DOHH2 (cell line): ENCODE measurements around the gene KRTAP10-2.
A peak's percentile ranks its signal among the peaks of the same experiment; 100 is the strongest.

Experiments
- H3F3A ChIP-seq: fragments of 200-600 bp; sonication (generic), shearing (Covaris generic); 2 replicates; pipeline ENCODE4 v1.6.0; 2016; ENCODE audit warnings: antibody characterized with exemption, mild to moderate bottlenecking; ENCODE audit not compliant: control insufficient read depth, insufficient read depth
- H3K27ac ChIP-seq: fragments of 200-600 bp; sonication (generic); 2 replicates; pipeline ENCODE4 v1.5.1; 2014; ENCODE audit warnings: low read depth, mild to moderate bottlenecking, low read length, moderate library complexity
- H3K27me3 ChIP-seq: fragments of 200-600 bp; sonication (generic); 2 replicates; pipeline ENCODE4 v1.6.1; 2014; ENCODE audit warnings: mild to moderate bottlenecking, low read length, mixed read lengths; ENCODE audit not compliant: control insufficient read depth
- H3K36me3 ChIP-seq: fragments of 200-600 bp; sonication (generic); 2 replicates; pipeline ENCODE4 v1.6.1; 2014; ENCODE audit warnings: mild to moderate bottlenecking, low read length, moderate library complexity, mixed read lengths; ENCODE audit not compliant: control insufficient read depth
- H3K4me1 ChIP-seq: fragments of 200-600 bp; sonication (generic); 2 replicates; pipeline ENCODE4 v1.6.1; 2014; ENCODE audit warnings: mild to moderate bottlenecking, low read length, mixed read lengths; ENCODE audit not compliant: control insufficient read depth
- H3K4me2 ChIP-seq: fragments of 200-600 bp; sonication (generic); 2 replicates; pipeline ENCODE4 v1.6.0; 2014; ENCODE audit warnings: mild to moderate bottlenecking, low read length, moderate library complexity
- H3K4me3 ChIP-seq: fragments of 200-600 bp; sonication (generic); 2 replicates; pipeline ENCODE4 v1.5.1; 2014; ENCODE audit warnings: mild to moderate bottlenecking, low read length, mixed read lengths
- H3K79me2 ChIP-seq: fragments of 200-600 bp; sonication (generic); 2 replicates; pipeline ENCODE4 v1.6.1; 2014; ENCODE audit warnings: mild to moderate bottlenecking, low read length, mixed read lengths; ENCODE audit not compliant: control insufficient read depth
- H3K9me2 ChIP-seq: fragments of 200-600 bp; sonication (generic); replicated peaks from 2 replicates; pipeline ENCODE4 v1.6.1; 2014; ENCODE audit warnings: mild to moderate bottlenecking, low read length, mixed read lengths; ENCODE audit not compliant: control insufficient read depth
- H3K9me3 ChIP-seq: fragments of 200-600 bp; sonication (generic); 2 replicates; pipeline ENCODE4 v1.6.1; 2014; ENCODE audit warnings: antibody characterized with exemption, low read length, mixed read lengths; ENCODE audit not compliant: control insufficient read depth, insufficient read depth
- H4K20me1 ChIP-seq: fragments of 200-600 bp; sonication (generic); 2 replicates; pipeline ENCODE4 v1.6.0; 2014; ENCODE audit warnings: low read depth, mild to moderate bottlenecking, antibody characterized with exemption, low read length, moderate library complexity; ENCODE audit not compliant: control insufficient read depth, insufficient read depth
- CTCF ChIP-seq: fragments of 200-600 bp; sonication (generic); IDR thresholded peaks from one replicate; pipeline ENCODE4 v1.5.1; 2014; ENCODE audit warnings: antibody characterized with exemption, mild to moderate bottlenecking, low read depth, low read length; ENCODE audit not compliant: poor library complexity, severe bottlenecking
- EZH2phosphoT487 ChIP-seq: fragments of 200-600 bp; sonication (generic); IDR thresholded peaks from 2 replicates; pipeline ENCODE4 v1.6.1; 2017; ENCODE audit warnings: borderline replicate concordance, mild to moderate bottlenecking, antibody characterized with exemption, low read length, moderate library complexity, mixed read lengths

The KRTAP10-2 gene

GRCh38 chr21:44510109-44510507 lies 41.2 kb downstream of the KRTAP10-2 start:
- Histone ChIP-seq H3F3A (no peaks in the 10 kb centered on the region), H3K9me2 (no peaks in the 10 kb centered on the region), H3K79me2 (no peaks in the 10 kb centered on the region), H3K4me2 (peak overlapping the region; percentile 41), H4K20me1 (no peaks in the 10 kb centered on the region), H3K4me3 (no peak overlapping the region), H3K27me3 (no peaks in the 10 kb centered on the region), H3K36me3 (no peaks in the 10 kb centered on the region), H3K27ac (no peak overlapping the region), H3K9me3 (no peaks in the 10 kb centered on the region), H3K4me1 (no peaks in the 10 kb centered on the region)
- TF ChIP-seq EZH2phosphoT487 (no peak), CTCF (no peak)

GRCh38 chr21:44509539-44509938 lies 41.8 kb downstream of the KRTAP10-2 start:
- Histone ChIP-seq H4K20me1 (no peaks in the 10 kb centered on the region), H3F3A (no peaks in the 10 kb centered on the region), H3K9me2 (no peaks in the 10 kb centered on the region), H3K4me2 (no peak overlapping the region), H3K4me3 (no peak overlapping the region), H3K9me3 (no peaks in the 10 kb centered on the region), H3K79me2 (no peaks in the 10 kb centered on the region), H3K27ac (no peak overlapping the region), H3K4me1 (no peaks in the 10 kb centered on the region), H3K27me3 (no peaks in the 10 kb centered on the region), H3K36me3 (no peaks in the 10 kb centered on the region)
- TF ChIP-seq CTCF, result no peak
- TF ChIP-seq EZH2phosphoT487, result no peak

GRCh38 chr21:44508711-44509445 lies 42.4 kb downstream of the KRTAP10-2 start:
- no peaks in the 10 kb centered on the region for H3K9me2 ChIP-seq

More at GRCh38 chr21:44508711-44509445, 42.4 kb downstream of the KRTAP10-2 start:
- no peaks in the 10 kb centered on the region for H3F3A ChIP-seq
- H3K4me1 ChIP-seq, result no peaks in the 10 kb centered on the region
- no peaks in the 10 kb centered on the region for H3K36me3 ChIP-seq
- no peaks in the 10 kb centered on the region for H3K9me3 ChIP-seq
- H3K4me2 ChIP-seq, result no peak overlapping the region
- H3K4me3 ChIP-seq, result no peak overlapping the region
- no peaks in the 10 kb centered on the region for H3K27me3 ChIP-seq
- TF ChIP-seq CTCF (no peak), EZH2phosphoT487 (no peak)
- H3K27ac ChIP-seq, result no peak overlapping the region
- no peaks in the 10 kb centered on the region for H4K20me1 ChIP-seq
- H3K79me2 ChIP-seq, result no peaks in the 10 kb centered on the region
